GM18502 (cell line): ENCODE measurements around the gene MAML3.
"Not testable (repeated sequence)": the region's sequence is repeated elsewhere in the genome, so short reads cannot be mapped to it uniquely, and the experiment has no call there.

Experiments
- ATAC-seq: cut with Tn5 transposase; IDR thresholded peaks from one replicate; pipeline ENCODE4 v1.9.1; 2021; ENCODE audit warnings: mild to moderate bottlenecking; ENCODE audit not compliant: unreplicated experiment, poor library complexity

The MAML3 gene

DNA sequence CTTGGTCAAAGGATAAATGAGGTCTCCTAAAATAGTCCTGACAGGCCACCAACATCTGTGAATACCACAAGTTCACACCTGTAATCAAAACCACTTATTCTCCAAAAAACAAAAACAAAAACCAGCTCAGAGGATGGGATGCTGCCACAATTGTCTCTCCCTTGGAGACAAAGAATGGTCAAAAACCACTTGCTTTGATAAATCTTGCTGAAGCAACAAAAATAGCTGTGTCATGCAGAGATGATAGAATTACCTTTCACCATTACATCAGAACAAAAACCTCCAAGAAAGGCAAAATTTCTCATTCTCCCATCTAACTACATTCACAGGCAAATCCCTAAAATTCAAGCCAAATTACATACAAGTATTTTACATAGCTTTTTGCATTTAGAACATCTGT is 180.4 kb downstream of the MAML3 start:
- no peak for ATAC-seq

DNA sequence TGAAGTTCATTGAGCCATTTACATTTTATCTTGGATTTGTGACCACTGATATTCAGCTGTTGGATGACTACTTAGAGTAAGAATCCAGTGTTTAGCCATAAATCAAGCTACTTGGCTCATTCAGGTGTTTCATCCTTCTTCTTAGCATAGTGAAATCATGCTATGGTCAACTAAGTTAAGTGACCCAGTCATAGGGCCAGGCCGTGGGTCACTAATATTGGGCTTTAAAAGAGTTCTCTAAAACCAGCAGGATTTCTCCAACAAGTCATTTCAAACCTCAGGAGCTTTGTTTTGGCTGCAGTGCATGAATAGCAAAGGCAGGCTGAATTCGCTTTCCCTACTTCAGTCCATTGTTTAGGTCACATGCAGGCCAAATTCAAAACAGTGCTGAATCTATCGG is 181.0 kb downstream of the MAML3 start:
- no peak for ATAC-seq

DNA sequence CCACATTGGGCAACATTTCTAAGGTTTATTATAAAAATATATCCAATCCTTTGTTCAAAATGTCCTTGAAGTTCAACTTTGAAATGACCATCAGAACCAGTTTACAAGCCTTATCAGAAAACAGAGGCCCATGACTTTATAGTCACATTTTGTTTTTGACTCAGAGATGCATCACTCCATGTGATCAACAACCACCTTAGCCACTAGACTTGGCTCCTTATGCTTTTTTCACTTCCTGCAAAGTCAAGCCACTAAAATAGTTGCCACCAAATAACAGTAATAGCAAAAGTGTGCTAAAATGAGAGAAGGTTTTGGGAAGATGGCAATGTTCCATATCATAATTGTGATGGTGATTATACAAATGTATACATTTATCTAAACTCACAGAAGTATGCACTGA is 181.7 kb downstream of the MAML3 start:
- ATAC-seq, result no peak

DNA sequence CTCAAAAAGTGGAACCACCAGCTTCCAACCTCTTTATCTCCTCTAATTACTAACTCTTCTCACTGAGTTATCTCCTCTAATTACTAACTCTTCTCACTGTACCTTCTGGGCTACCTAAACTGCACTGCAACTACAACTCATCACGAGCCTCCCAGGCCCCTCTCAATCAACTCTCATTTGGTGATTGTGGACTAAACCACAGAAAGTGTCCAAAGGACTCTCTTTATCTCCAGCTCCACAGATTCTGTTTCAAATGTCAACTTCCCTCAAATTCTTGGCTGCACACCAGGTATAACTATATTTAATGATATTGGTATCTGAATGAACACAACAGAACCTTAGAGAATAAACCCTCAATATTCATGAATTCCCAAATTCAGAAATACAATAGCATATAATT is 182.9 kb downstream of the MAML3 start:
- ATAC-seq, result no peak

DNA sequence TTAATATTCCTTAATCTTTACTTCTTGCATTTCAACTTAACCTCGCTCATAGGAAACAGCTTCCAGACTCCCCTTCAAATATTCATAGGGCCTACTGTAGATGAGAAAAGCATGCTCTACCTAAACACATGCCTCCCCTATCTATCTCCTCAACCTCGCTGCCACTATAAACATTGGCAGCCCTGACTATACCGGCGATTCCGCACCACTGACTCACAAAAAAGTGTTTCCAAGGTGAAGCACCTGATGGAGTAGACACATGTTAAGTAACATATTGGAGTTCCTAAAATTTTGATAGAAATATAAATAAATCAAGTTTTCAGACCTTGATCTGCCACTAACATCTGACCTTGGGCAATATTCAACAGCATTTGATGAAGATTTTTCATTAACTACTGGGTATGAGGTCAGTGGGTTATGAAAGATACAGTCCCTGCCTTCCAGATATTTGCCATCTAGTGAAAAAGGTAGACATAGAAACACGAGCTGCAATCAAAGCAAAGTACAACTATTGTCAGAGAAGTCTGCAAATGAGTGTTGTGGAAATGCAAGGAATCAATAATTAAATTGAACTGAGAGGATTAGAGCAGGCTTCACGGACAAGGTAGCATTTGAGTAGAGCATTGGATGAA is 184.2 kb downstream of the MAML3 start:
- no peak for ATAC-seq

DNA sequence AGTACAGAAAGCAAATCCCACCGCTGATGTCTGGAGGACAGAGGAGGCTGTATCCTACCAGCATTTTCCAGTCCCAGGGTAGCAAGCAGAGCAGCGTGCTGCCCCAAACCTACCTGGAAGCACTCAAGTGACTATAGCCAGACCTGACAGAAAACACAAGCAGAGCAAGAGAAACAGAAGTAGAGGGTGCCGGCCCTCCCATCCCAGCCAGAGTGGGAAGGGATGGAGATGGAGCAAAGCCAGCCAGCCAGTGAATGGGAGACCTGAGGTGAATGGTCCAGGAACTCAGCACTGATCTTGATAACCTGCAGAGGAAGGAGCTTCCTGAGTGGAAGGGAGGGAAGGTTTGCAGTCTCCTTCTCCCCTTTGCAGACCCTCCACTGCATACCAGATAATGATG is 185.2 kb downstream of the MAML3 start:
- ATAC-seq, result no peak

DNA sequence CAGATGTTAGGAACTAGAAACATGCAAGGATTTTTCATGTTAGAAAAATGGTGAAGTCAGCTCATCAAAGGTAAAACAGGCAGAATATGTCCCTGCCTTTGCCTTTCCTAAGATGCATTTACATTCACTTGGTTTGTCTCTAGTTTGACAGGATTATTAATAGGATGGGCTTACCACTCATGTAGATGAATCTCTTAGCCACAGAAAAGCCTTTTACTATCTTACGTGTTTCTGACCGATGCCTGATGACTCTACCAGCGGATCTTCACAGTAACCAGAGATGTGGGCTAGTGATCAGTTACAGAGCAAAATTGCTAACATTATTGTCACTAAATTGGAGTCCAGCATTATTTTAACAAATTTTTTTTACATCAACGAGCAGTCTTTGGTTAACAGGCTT is 187.6 kb downstream of the MAML3 start:
- ATAC-seq, result no peak

DNA sequence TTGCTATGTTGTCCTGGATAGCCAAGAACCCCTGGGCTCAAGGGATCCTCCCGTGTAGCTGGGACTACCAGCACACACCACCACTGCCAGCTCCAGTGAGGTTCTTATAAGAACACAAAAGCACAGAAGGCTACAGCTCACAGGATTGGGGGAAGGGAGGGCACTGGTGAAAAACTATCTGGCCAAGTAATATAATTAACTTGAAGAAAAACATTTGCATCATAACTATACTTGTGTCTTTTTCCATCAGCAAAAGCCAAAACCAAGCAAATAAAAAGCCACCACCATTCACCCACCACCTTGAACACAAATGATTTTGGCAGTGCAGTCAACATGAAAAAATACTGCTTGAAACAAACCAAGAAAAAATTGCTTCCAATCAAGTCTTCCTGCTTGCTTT is 188.2 kb downstream of the MAML3 start:
- ATAC-seq, result no peak

DNA sequence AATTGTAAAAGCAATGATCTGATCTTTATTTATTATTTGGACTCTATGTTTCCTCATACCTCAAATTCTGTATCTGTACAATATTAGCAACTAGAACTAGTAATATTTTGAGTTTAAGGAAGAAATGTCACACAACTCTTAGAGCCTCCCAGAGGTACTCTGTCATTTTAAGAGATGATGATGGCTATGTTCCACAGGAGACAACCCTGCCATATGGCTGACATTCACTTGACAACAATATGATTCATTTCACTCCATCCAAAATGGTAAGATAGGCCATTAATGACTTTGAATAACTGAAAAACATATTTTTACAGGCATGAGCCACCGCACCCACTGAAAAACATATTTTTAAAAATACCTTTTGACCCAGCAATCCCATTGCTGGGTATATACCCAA is 190.3 kb downstream of the MAML3 start:
- no peak for ATAC-seq

DNA sequence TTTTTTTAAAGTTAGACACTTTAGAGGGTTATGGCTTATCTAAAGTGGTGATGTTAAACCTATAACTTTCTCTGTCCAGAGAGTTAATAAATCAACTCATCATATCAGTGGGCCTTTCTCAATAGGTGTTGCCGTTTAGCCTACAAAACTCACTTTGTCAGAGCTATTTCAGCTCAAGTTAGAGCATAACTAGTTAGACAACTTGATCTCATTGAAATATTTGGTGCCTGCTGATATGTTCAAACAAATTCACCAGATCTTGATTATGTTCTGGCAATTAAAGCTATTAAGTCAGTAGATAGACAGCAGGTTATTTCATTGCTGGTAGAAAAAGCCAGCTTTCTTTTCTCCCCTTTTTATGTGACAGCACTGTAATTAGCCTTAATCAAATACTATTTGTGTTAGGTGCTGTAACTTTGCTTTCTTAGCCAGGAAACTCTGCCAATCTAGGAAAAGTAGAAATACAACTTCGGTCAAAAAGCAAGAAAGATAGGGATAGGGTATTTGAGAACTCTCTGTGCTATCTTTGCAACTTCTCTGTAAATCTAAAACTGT is 191.8 kb downstream of the MAML3 start:
- ATAC-seq, result no peak

DNA sequence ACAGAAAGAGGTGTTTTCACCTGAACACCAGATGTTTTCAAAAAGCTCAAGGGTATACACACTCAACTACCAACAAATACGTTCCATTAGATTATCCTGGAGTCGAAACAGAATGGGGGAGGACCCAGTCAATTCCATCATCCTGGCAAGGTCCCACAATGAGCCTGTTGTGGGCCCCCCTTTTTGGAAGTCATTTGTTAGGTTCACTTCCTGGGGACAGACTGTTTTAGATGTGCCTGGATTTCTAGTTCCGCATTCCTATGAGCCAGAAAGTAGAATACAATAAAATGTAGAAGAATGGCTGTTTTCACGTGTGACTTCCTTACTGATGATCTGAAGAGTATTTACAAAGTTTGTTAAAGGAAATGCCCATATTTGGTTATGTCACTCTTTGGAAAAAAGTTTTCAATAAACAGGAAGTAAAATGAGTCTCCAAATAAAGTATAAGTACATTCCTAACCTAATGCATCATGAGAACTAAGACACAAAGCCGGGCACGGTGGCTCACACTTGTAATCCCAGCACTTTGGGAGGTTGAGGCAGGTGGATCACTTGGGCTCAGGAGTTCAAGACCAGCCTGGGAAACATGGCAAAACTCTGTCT is 192.5 kb downstream of the MAML3 start:
- ATAC-seq, result no peak

DNA sequence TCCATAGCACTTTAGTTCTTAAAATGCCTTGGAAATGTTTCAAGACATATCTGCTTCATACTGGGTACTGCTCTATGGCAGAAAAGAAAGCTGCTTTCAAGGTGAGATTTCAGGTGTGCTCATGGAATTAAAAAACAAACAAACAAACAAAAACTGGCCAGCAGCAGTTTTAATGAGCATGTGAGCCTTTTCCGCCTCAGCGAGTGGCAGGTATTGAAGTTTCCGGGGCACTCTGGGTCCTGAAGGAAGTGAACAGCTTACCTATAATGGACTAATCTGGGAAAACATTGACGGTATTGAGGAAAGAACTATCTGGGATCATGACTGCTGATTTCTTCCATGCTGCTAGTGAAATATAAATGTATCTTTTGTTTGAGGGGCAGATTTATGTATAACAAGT is 194.6 kb downstream of the MAML3 start:
- ATAC-seq, result no peak

DNA sequence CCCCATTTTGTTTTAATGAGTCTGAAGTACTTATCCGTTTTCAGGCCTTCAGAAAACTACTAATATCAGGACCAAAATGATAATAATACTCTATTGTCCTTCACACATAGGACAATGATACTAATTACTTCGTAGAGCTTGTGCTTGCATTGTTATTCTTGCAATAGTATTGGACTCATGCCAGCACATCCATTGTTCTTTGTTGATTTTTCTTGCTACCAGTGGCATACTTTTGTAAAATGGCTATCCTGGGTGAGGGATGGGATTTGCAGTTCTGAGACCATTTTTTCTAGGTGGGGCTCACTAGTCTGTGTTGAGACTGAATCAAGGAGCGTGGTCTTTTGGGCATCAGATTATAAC is 195.3 kb downstream of the MAML3 start:
- no peak for ATAC-seq

DNA sequence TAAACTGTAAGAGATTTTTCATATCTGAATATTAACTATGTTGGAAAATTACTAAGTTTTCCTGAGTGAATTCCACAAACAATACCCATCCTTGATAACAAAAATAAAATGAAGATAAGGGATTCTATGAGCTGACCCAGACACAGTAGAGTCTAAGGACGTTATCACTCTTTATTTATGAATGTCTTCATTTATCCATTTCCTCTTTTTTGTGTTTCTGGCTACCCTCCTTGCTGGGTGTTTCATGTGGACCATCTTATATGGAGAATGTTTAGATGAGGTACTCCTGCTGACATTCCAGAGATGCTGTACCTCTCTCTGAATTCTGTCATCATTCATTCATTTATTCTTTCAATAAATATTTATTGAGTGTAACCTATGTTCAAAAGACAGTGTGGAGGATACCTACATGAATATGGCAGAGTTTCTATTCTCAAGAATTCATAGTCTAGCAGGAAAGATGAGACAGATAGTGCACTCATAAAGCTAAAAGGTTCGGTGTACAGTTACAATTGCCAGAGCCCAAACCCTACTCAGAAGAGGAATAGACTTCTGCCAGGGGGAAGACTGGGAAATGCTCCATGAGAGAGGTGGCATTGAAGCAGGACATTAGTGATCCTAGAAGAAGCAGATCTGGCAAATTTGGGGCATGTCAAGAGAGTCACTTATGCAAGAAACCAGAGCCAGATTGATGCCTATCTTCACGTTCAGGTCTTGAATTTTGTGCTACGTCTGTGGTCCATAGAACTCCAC is 195.8 kb downstream of the MAML3 start:
- ATAC-seq, result no peak

DNA sequence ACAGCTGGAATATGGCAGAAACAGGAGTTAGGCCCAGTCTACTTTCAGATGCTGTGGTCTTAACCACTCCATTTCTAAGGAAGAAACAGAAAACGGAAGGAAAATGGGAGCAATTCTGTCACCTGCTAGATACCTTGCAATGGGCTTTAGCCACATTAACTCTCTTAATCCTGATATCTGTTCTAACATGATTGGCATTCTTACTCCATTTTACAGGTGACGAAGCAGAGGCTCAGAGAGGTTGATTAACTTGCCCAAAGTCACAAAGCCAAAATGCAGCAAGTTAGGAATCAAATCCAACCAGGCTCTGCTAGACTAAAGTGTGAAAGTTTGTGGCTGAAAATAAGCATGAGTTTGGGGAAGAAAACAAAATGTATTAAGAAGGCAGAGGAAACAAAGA is 196.9 kb downstream of the MAML3 start:
- ATAC-seq, result no peak

DNA sequence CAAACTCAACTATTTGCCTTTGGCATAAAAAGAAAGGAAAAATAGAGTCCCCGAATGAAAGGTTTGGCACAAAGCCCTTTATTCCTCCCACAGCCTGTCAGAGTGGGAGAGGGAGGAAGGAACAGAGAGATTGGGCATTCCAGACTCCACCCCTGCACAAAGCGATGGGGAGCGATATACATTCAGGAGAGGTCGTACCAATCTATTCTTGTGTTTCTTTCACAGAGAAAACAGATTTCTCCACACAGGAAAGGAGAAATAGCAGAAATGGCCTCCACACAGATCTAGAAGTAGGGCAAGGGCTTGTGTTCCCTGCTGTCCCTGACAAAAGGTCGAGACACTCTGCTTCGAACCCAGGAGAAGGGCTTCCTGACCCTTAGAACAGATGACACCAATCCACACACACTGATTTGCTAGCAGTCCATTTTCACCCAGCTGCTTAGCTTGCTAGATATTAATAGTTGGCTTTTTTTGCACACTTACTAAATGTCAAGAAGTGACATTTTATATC is 197.4 kb downstream of the MAML3 start:
- no peak for ATAC-seq

DNA sequence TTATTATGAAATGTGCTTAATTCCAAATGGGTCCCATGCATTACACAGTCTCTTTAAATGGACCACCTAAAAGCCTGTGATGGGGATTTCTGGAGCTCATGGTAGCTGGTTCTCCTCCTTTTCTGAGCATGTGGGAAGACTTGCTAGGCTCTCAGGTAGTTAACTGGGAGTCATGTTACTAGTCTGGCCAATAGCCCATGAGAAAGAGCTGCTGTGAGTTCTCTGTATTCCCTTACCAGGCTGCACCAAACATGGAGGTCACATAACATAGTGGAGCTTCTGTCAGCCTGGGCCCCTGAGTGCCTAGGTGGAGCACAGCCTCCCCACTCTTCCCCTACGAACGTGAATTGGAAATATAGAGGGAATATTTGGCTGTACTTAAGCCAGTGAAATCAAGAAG is 198.4 kb downstream of the MAML3 start:
- ATAC-seq, result no peak

DNA sequence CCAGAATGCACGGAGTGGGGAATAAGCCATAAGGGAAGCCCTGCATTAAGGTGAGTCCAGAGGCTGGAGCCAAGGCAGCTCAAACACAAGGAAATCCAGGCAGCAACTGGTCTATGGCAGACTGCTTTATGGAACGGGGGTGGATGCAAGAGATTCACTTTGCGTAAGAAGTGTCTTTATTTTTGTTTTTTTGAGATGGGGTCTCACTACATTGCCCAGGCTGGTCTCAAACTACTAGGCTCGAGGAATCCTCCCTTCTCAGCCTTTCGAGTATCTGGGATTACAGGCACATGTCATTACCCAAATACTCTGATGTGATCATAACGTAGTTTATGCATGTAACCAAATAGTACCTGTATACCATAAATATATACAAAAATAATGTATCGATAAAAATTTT is 199.5 kb downstream of the MAML3 start:
- no peak for ATAC-seq

DNA sequence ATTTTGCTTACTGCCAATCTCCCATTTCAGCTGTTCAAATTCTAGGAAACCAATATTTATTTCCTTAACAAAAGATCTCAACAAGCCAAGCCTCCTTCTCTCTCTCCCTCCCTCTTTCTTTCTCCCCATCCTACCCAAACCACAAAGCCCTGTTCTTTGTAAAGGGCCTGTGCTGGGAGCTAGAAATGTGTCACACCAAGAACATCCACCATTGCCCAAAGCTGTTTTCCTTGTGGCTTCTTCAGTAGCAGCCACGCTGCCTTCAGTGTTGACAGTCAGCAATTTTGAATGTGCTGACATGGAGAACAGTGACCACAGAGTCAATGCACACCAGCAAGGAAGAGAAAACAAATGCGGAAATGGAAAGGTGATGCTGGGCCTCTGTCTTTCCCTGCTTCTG is 203.0 kb downstream of the MAML3 start:
- ATAC-seq, result peak; percentile 30

DNA sequence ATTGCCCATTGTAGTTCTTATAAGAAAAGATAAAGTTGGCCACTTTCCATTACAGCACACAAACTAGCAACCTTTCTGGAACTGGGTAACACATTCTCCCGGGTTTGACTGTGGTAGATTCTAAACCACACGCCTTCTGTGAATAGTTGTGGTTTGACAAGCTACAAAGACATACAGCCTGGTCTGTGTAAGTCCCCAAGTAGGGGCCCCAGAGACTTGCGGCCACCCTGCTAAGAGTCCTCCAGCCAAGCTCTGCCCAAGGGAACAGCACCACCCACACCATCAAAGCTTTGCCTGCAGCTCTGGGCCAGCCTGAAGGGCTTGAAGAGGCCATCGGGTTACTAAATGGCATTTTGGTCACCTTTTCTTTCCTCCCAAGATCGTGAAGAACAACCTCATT is 203.4 kb downstream of the MAML3 start:
- peak; percentile 94 for ATAC-seq

DNA sequence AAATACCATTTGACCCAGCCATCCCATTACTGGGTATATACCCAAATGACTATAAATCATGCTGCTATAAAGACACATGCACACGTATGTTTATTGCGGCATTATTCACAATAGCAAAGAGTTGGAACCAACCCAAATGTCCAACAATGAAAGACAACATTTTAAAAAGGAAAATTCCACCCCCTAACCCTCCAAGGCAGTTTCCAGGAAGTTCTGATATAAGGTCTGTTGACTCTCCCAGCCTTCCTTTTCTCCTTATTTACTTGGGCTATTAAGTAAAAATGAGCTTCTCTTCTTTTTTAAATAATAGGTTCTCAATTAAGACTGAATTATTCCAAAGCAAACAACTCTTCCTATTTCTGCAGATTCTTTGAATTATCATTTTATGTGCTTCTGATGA is 209.1 kb downstream of the MAML3 start:
- not testable (repeated sequence) for ATAC-seq
